C4-2B (cell line): Measurements from ENCODE around the gene SMC6.
A peak's percentile ranks its signal among the peaks of the same experiment; 100 is the strongest.

Experiments used
- H3K27ac ChIP-seq: fragments of 450-650 bp; 2 replicates; pipeline ENCODE4 v1.5.1; 2017
- CTCF ChIP-seq: fragments of 450-650 bp; conservative IDR thresholded peaks from 2 replicates; pipeline ENCODE4 v1.5.1; 2017; ENCODE audit warnings: mild to moderate bottlenecking
- ZFX ChIP-seq: fragments of 450-650 bp; IDR thresholded peaks from 2 replicates; pipeline ENCODE4 v1.6.1; 2017

Gene SMC6

GRCh38 chr2:17753803-17754663, at the start of gene SMC6, which contains the start of gene GEN1:
Gene SMC6, minus strand, starts transcription at chr2:17753810. Its CDS starts 7,864 bp downstream, at chr2:17745946.
Gene GEN1, plus strand, starts transcription at chr2:17754138. Its CDS starts 5,806 bp downstream, at chr2:17759944.
- TF ChIP-seq ZFX (peak; percentile 55), CTCF (no peak)
- peak within 1 kb of the TSS; percentile 91 for H3K27ac ChIP-seq

GRCh38 chr2:17800693-17801458, 47.3 kb upstream of the SMC6 start:
- TF ChIP-seq CTCF, result no peak
- H3K27ac ChIP-seq, result no peak overlapping the region

- H3K27ac ChIP-seq, result no peak overlapping the region
- TF ChIP-seq ZFX (no peak), CTCF (no peak)
These were observed 46.6 kb upstream of the SMC6 start for GRCh38 chr2:17800219-17800618.

- TF ChIP-seq ZFX, result no peak
- no peak for TF ChIP-seq CTCF
- H3K27ac ChIP-seq, result no peak overlapping the region
These were observed 45.9 kb upstream of the SMC6 start for GRCh38 chr2:17799301-17800120.

GRCh38 chr2:17798338-17798737, 44.7 kb upstream of the SMC6 start:
- TF ChIP-seq ZFX, result no peak
- TF ChIP-seq CTCF, result no peak

GRCh38 chr2:17795309-17795708, 41.7 kb upstream of the SMC6 start:
- no peak for TF ChIP-seq CTCF
- TF ChIP-seq ZFX, result no peak
- H3K27ac ChIP-seq, result no peak overlapping the region

More at GRCh38 chr2:17798338-17798737, 44.7 kb upstream of the SMC6 start:
- no peak overlapping the region for H3K27ac ChIP-seq
